IMR-90 (cell line): ENCODE measurements around the gene PHAX.

ENCODE experiments used
- CEBPB ChIP-seq: IDR thresholded peaks from 2 replicates; pipeline ENCODE4 v1.6.1; 2012; ENCODE audit warnings: low read depth, low read length, improper control_type of control experiment
- CHD1 ChIP-seq: IDR thresholded peaks from 2 replicates; pipeline ENCODE4 v1.6.1; 2012; ENCODE audit warnings: low read depth, low read length, improper control_type of control experiment
- CTCF ChIP-seq: conservative IDR thresholded peaks from 2 replicates; pipeline ENCODE4 v1.5.1; 2012; ENCODE audit warnings: mild to moderate bottlenecking, low read depth, low read length, improper control_type of control experiment
- ELK1 ChIP-seq: fragments of 150-350 bp; IDR thresholded peaks from 2 replicates; pipeline ENCODE4 v1.6.1; 2016; ENCODE audit warnings: low read depth, mild to moderate bottlenecking, low read length, moderate library complexity, borderline replicate concordance
- FOS ChIP-seq: fragments of 150-350 bp; IDR thresholded peaks from 2 replicates; pipeline ENCODE4 v1.6.1; 2016; ENCODE audit warnings: low read depth, low read length
- MAFK ChIP-seq: IDR thresholded peaks from 2 replicates; pipeline ENCODE4 v1.6.1; 2012; ENCODE audit warnings: low read depth, low read length, improper control_type of control experiment
- MAZ ChIP-seq: IDR thresholded peaks from 2 replicates; pipeline ENCODE4 v1.6.1; 2012; ENCODE audit warnings: low read depth, mild to moderate bottlenecking, low read length, improper control_type of control experiment, moderate library complexity, borderline replicate concordance
- NFE2L2 ChIP-seq: fragments of 150-350 bp; IDR thresholded peaks from 2 replicates; pipeline ENCODE4 v1.6.1; 2016; ENCODE audit warnings: low read depth, mild to moderate bottlenecking, low read length
- POLR2A ChIP-seq: IDR thresholded peaks from 2 replicates; pipeline ENCODE4 v1.6.1; 2012; ENCODE audit warnings: mild to moderate bottlenecking, low read depth, low read length
- RAD21 ChIP-seq: IDR thresholded peaks from 2 replicates; pipeline ENCODE4 v1.6.1; 2012; ENCODE audit warnings: low read length, improper control_type of control experiment
- RCOR1 ChIP-seq: IDR thresholded peaks from 2 replicates; pipeline ENCODE4 v1.6.1; 2012; ENCODE audit warnings: mild to moderate bottlenecking, low read length, improper control_type of control experiment; ENCODE audit not compliant: insufficient replicate concordance
- RFX5 ChIP-seq: IDR thresholded peaks from 2 replicates; pipeline ENCODE4 v1.8.0; 2012; ENCODE audit warnings: low read depth, mild to moderate bottlenecking, low read length, moderate library complexity
- SMC3 ChIP-seq: fragments of 150-350 bp; IDR thresholded peaks from 2 replicates; pipeline ENCODE4 v1.6.1; 2016; ENCODE audit warnings: low read depth, mild to moderate bottlenecking, antibody characterized with exemption, low read length, moderate library complexity
- TF ChIP-seq, protein P1 (sequence below): fragments of 150-350 bp; IDR thresholded peaks from 2 replicates; pipeline ENCODE4 v1.6.1; 2017; ENCODE audit warnings: mild to moderate bottlenecking, antibody characterized with exemption, low read length, low read depth

DNA sequence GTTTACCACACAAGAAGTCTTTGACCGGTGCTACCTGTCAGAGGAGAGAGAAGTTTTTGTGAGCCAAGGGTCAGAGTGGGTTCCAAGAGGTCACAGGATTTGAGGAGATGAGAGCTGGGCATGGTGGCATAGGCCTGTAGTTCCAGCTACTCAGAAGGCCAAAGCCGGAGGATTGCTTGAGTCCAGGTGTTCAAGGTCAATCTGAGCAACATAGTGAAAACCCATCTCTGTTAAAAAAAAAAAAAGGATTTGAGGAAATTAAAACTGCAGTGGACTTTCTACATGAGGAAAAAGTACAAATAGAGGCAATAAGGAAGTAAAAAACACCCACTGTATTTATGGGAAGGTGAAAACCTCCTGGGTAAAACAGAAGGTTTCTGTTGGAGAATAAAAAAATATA, 63.8 kb downstream of the PHAX start:
- TF ChIP-seq NFE2L2 (no peak), SMC3 (no peak), RCOR1 (no peak), POLR2A (no peak), ELK1 (no peak), CTCF (no peak), RAD21 (no peak), CEBPB (no peak), MAZ (no peak), MAFK (no peak), RFX5 (no peak), CHD1 (no peak), FOS (no peak)
- TF ChIP-seq, protein P1, sequence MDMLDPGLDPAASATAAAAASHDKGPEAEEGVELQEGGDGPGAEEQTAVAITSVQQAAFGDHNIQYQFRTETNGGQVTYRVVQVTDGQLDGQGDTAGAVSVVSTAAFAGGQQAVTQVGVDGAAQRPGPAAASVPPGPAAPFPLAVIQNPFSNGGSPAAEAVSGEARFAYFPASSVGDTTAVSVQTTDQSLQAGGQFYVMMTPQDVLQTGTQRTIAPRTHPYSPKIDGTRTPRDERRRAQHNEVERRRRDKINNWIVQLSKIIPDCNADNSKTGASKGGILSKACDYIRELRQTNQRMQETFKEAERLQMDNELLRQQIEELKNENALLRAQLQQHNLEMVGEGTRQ = no peak
